Stimulated activated naive CD8-positive, alpha-beta T cell treated with anti-CD3 and anti-CD28 coated beads, Interleukin-15, Interleukin-2, amounts not matched to agents 100 U/mL and 50 U/mL, for 24 hours (primary cell): ENCODE measurements around the gene DVL1.
"Not testable (repeated sequence)": the region's sequence is repeated elsewhere in the genome, so short reads cannot be mapped to it uniquely, and the experiment has no call there.

Experiments used
- ATAC-seq: fragments of 150-1000 bp; cut with Tn5 transposase; one replicate; pipeline ENCODE4 v1.10.0; 2021
- DNase-seq: peaks from one replicate; pipeline ENCODE4 v3.0.0; 2021

The DVL1 gene

GRCh38 chr1:1324524-1325287 lies 24.5 kb downstream of the DVL1 start, which contains the start of the genes CPTP and INTS11:
Gene CPTP (plus strand): TSS chr1:1324802. CDS start chr1:1326911, 2,109 bp downstream.
Gene INTS11 (minus strand): TSS chr1:1324660. CDS start chr1:1324608, 52 bp downstream.
- ATAC-seq, result peak; percentile 83
- DNase-seq, result peak; percentile 97

- no peak for DNase-seq
- no peak for ATAC-seq
Observed at GRCh38 chr1:1324084-1324523, 25.1 kb downstream of the DVL1 start.

GRCh38 chr1:1322952-1323351 lies 26.3 kb downstream of the DVL1 start:
- DNase-seq, result no peak
- no peak for ATAC-seq

GRCh38 chr1:1322418-1322817 lies 26.8 kb downstream of the DVL1 start:
- DNase-seq (no peak), ATAC-seq (no peak)

GRCh38 chr1:1321477-1321876 lies 27.7 kb downstream of the DVL1 start:
- ATAC-seq, result no peak

DNA sequence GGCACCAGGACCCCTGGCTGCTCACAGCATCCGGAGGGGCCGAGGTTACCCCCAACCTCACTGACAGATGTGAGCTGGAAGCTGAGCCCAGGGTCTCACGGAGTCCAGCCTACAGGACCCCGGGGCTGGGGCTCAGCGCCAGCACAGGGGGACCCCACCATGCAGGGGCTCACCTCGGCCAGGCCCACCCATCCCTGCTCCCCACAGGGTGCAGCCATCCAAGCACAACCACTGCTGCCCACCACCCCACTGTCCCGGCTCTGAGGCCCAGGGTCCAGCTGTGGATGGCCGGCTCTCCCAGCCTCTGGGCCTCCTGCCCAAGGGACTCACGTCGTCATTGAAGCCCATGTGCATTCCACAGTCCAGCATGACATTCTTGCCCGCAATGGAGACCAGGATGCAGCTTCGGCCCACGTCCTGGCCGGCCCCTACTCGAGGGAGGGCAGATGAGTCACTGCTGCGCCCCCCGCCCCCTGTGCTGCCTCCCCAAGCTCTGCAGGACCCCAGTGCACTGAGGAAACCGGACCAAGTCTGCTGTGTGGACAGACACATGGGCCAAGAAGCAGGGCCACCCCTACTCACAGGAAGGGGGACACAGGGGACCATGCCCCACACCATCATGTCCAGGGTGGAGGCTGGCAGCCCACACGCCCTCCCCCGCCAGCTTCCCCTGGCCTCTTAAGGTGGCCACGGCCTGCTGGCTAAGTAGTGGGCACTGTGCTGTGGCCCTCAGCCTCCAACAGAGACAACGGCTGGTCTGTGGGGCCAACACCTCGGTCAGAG lies 28.4 kb downstream of the DVL1 start:
- DNase-seq (no peak), ATAC-seq (no peak)

More at GRCh38 chr1:1321477-1321876, 27.7 kb downstream of the DVL1 start:
- no peak for DNase-seq

- ATAC-seq, result no peak
- no peak for DNase-seq
Observed at GRCh38 chr1:1319646-1319941, 29.6 kb downstream of the DVL1 start.

DNA sequence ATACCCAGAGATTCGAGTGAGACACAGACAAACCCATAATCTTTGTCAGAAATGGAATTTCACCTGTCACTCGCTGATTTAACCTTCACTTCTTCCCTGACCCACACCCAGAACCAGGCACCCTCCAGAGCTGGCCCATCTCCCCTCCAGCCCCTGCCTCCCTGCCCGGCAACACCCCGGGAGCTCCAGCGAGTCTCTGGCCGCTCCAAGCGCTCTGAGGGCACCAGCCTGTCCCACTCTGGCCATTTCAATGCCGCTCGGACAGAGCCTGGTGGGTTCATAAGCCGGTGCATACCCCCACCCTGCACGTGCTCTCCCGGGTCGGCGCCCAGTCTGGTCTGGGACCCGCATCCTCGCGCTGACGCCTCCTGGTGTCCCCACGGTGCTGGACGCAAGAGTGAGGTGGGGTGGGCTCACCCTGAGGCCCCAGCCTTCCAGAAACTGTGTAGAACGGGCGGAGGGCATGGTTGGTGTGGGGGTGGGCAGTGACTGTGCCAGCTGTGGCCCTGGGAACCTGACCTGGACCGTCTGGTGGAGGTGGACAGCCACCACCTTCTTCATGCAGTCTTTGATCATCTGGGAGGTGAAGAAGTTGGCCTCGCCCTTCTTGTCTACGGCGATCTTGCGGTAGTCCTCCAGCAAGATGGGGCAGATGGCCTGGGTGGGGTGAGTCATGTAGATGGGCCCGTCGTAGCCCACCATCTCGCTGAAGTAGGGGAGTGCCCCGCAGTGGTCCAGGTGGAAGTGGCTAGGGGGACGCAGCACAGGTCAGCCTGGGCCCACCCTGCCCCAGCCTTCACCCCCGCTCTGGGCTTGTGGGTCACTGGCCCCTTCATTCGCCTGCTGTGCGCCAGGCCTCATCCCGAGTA lies 30.2 kb downstream of the DVL1 start:
- ATAC-seq (no peak), DNase-seq (no peak)

DNA sequence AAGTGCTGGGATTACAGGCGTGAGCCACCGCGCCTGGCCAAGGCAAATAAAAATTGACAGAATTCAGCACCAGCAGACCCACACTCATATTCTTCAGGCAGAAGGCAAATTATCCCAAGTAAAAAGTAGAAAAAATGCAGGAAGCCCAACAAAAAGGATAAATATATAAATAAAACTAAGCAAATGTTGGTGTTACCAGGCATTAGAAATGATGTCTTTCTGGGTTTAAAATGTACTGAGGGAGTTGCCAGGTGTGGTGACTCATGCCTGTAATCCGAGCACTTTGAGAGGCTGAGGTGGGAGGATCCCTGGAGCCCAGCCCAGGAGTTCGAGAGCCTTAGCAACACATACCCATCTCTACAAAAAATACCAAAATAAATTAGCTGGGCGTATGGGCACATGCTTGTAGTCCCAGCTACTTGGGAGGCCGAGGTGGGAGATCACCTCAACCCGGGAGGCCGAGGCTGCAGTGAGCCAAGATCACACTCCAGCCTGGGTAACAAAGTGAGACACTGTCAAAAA lies 31.0 kb downstream of the DVL1 start:
- ATAC-seq, result no peak

GRCh38 chr1:1317420-1317819 lies 31.8 kb downstream of the DVL1 start:
- DNase-seq, result no peak
- ATAC-seq, result no peak

More for the DNA sequence above, 31.0 kb downstream of the DVL1 start:
- DNase-seq, result no peak

- ATAC-seq, DNase-seq: not testable (repeated sequence)
Observed at GRCh38 chr1:1316199-1316598, 33.0 kb downstream of the DVL1 start.

DNA sequence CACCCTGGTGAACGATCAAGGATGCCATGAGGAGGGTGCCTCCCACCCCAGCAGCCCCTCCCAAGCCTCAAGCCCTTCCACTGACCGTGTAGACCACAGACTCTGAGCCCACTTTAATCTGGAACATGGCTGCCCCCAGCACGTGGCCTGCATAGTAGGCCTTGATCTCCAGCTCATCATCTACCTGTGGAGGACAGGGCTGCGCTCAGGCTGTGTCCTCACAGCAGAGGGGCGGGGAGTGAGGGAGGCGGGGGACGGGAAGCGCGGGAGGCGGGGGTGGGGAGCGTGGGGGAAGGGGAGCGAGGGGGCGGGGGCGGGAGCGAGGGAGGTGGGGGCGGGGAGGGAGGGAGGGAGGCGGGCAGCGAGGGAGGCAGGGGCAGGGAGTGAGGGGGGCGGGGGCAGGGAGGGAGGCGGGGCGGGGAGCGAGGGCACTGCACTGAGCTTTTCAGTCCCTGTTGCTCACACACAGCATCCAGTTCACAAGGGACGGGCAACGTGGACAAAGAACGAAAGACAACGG lies 33.7 kb downstream of the DVL1 start:
- no peak for ATAC-seq
- DNase-seq, result no peak

- no peak for DNase-seq
- ATAC-seq, result no peak
Observed at GRCh38 chr1:1314678-1315335, 34.4 kb downstream of the DVL1 start.

DNA sequence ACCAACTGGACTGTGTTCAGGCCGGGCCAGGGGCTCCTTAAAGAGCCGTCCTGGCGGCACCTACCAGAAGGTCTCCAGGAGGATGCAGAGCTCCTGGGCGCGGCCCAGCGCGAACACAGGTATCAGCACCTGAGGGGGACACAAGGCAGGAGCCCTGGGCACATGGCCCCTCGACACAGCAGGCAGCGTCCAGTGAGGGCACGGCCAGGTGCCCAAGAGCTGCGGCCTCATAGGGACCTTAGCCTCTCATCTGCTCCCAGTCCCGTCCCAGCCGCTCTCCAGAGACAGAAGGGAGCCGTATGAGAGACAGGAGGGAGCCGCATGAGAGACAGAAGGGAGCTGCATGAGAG lies 35.0 kb downstream of the DVL1 start:
- DNase-seq (no peak), ATAC-seq (no peak)

GRCh38 chr1:1313500-1314236 lies 35.5 kb downstream of the DVL1 start:
- ATAC-seq, result no peak

GRCh38 chr1:1312450-1313314 lies 36.5 kb downstream of the DVL1 start:
- no peak for DNase-seq
- ATAC-seq, result no peak

More at GRCh38 chr1:1313500-1314236, 35.5 kb downstream of the DVL1 start:
- no peak for DNase-seq

- ATAC-seq (no peak), DNase-seq (no peak)
Observed at GRCh38 chr1:1311107-1312104, 37.8 kb downstream of the DVL1 start.

DNA sequence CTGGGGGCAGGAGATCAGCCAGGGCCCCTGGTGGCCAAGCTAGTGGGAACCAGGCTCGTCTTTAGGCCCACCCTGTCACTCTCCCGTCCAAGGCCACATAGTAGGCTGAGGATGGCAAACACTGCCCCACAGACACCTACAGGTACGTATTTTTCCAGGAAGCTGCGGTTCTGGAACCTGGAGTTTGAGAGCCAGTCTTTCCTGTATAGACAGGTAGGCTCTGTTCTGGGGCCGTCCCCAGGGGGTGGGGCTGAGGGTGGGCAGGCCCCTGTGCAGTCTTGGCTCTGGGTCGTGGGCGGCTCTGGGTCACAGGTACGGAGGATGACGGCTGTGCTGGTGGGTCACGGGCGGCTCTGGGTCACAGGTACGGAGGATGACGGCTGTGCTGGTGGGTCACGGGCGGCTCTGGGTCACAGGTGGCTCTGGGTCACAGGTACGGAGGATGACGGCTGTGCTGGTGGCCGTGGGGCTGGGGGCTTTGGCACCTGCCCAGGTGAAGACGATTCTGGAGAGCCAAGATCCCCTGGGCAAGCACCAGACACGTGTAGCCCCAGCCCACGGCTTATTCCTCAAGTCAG lies 38.7 kb downstream of the DVL1 start:
- no peak for ATAC-seq
- DNase-seq, result no peak
